Hepatocyte (in vitro differentiated cells): ENCODE data around the gene LDLRAD3. TPM values are rescaled to one million over a fixed set of nuclear protein-coding genes. Genes with fewer than 3 reads are reported as not detected.

Experiments
- DNase-seq: peaks from one replicate; pipeline ENCODE4 v3.0.0-alpha.2; 2016; ENCODE audit warnings: low spot score
- H2AFZ ChIP-seq: fragments of 200-600 bp; sonication (generic); 2 replicates; pipeline ENCODE4 v1.6.0; 2016; ENCODE audit warnings: antibody characterized with exemption, mild to moderate bottlenecking
- H3K27ac ChIP-seq: fragments of 200-600 bp; sonication (generic); 2 replicates; pipeline ENCODE4 v1.5.1; 2016; ENCODE audit warnings: mild to moderate bottlenecking
- H3K27me3 ChIP-seq: fragments of 200-600 bp; sonication (generic); 2 replicates; pipeline ENCODE4 v1.6.1; 2016
- H3K36me3 ChIP-seq: fragments of 200-600 bp; sonication (generic); replicated peaks from 2 replicates; pipeline ENCODE4 v1.5.1; 2016; ENCODE audit warnings: low read depth; ENCODE audit not compliant: insufficient read depth
- H3K4me1 ChIP-seq: fragments of 200-600 bp; sonication (generic); 2 replicates; pipeline ENCODE4 v1.5.1; 2016; ENCODE audit warnings: mild to moderate bottlenecking, moderate library complexity; ENCODE audit not compliant: insufficient read depth
- H3K4me2 ChIP-seq: fragments of 200-600 bp; sonication (generic); 2 replicates; pipeline ENCODE4 v1.6.0; 2016
- H3K4me3 ChIP-seq: fragments of 200-600 bp; sonication (generic); 2 replicates; pipeline ENCODE4 v1.5.1; 2016; ENCODE audit warnings: mild to moderate bottlenecking
- H3K79me2 ChIP-seq: fragments of 200-600 bp; sonication (generic); 2 replicates; pipeline ENCODE4 v1.6.0; 2017; ENCODE audit warnings: mild to moderate bottlenecking
- H3K9me2 ChIP-seq: fragments of 200-600 bp; sonication (generic); replicated peaks from 2 replicates; pipeline ENCODE4 v1.6.0; 2017; ENCODE audit warnings: mild to moderate bottlenecking; ENCODE audit not compliant: insufficient read depth
- H3K9me3 ChIP-seq: fragments of 200-600 bp; sonication (generic); 2 replicates; pipeline ENCODE4 v1.5.1; 2016; ENCODE audit warnings: low read depth, mild to moderate bottlenecking
- H4K20me1 ChIP-seq: fragments of 200-600 bp; sonication (generic); 2 replicates; pipeline ENCODE4 v1.6.0; 2016; ENCODE audit warnings: mild to moderate bottlenecking; ENCODE audit not compliant: insufficient read depth, poor library complexity, severe bottlenecking
- CTCF ChIP-seq: fragments of 200-600 bp; sonication (generic); IDR thresholded peaks from 2 replicates; pipeline ENCODE4 v1.5.1; 2016; ENCODE audit warnings: antibody characterized with exemption, mild to moderate bottlenecking; ENCODE audit not compliant: poor library complexity
- EZH2 ChIP-seq: fragments of 200-600 bp; sonication (generic); IDR thresholded peaks from 2 replicates; pipeline ENCODE4 v1.6.1; 2016; ENCODE audit warnings: antibody characterized with exemption, mild to moderate bottlenecking, borderline replicate concordance
- EZH2phosphoT487 ChIP-seq: fragments of 200-600 bp; sonication (generic); IDR thresholded peaks from one replicate; pipeline ENCODE4 v1.6.1; 2018; ENCODE audit warnings: antibody characterized with exemption, mild to moderate bottlenecking, low read depth, moderate library complexity; ENCODE audit not compliant: unreplicated experiment, severe bottlenecking
- WGBS: methylation state at CpG from one replicate; pipeline ENCODE4 v1.1.6; 2016; ENCODE audit warnings: low lambda C conversion rate; ENCODE audit errors: missing lambda C conversion rate; 5-methylcytosine and 5-hydroxymethylcytosine counted together
- polyA plus RNA-seq: library from polyadenylated mRNA; unstranded; fragments of >200 nt; fragmentation: Nextera tagmentation; extraction: Ambion mirVana; gene quantifications from 2 replicates; pipeline ENCODE4 v1.2.1, GENCODE V29; 2016
- total RNA-seq: library from RNA; depleted of rRNA; stranded (reverse); fragments of >200 nt; gene quantifications from 2 replicates; pipeline ENCODE4 v1.2.3, GENCODE V29; 2014

The LDLRAD3 gene
- total and polyA plus RNA-seq, 2 experiments from 2014 or later: 12.2 TPM

DNA sequence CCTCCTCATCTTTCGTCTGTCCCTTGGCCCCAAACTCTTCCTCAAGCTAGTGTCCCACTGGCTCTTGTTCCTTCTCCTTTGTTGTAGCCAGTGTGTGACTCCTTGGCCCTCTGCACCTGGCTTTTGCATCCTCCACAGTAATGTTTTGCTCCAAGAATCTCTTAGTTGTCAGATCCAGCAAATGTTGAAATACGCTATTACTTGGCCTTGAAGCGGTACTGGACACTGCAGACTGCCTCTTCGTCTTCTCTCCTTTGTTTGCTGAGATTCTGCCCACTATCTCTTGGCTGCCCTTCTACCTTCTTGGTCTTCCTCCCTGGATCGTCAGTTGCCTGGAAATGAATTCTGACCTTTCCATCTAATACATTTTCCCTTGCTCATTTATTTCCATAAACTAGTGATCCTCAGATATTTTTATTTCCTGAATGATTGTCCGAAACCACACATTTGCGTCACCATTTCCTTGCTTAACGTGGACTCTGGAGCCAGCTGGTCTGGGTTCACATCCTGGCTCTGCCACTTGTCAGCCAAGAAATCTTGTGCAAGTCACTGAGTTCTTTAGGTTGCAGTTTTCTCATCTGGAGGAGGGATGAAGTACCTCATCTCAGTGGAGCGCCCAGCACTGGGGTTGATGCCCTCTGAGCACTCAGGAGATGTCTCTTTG lies 113.6 kb downstream of the LDLRAD3 start:
- no peak overlapping the region for H3K4me3 ChIP-seq
- no peaks in the 10 kb centered on the region for H4K20me1 ChIP-seq
- 93% methylated on average over 9 of the region's 9 CpGs for WGBS
- H3K36me3 ChIP-seq: no peaks in the 10 kb centered on the region
- H3K27ac ChIP-seq: no peak overlapping the region
- no peaks in the 10 kb centered on the region for H3K27me3 ChIP-seq
- H3K4me1 ChIP-seq: no peaks in the 10 kb centered on the region
- no peaks in the 10 kb centered on the region for H3K9me2 ChIP-seq
- H2AFZ ChIP-seq: no peak overlapping the region
- no peaks in the 10 kb centered on the region for H3K9me3 ChIP-seq
- no peak for DNase-seq
- TF ChIP-seq CTCF (no peak), EZH2 (no peak), EZH2phosphoT487 (no peak)
- H3K79me2 ChIP-seq: no peaks in the 10 kb centered on the region
- H3K4me2 ChIP-seq: no peak overlapping the region

- WGBS: over 99% methylated on average over 4 of the region's 4 CpGs
Measured at GRCh38 chr11:36059660-36060059, 115.8 kb downstream of the LDLRAD3 start.

GRCh38 chr11:36060926-36061325 lies 117.1 kb downstream of the LDLRAD3 start:
- no peak overlapping the region for H3K27ac ChIP-seq
- 91% methylated on average over 7 of the region's 7 CpGs for WGBS
- DNase-seq: no peak

More at GRCh38 chr11:36059660-36060059, 115.8 kb downstream of the LDLRAD3 start:
- no peak for DNase-seq
- no peak overlapping the region for H3K27ac ChIP-seq
- H3K36me3 ChIP-seq: no peaks in the 10 kb centered on the region
- no peaks in the 10 kb centered on the region for H3K9me2 ChIP-seq
- H3K4me2 ChIP-seq: no peak overlapping the region
- H3K9me3 ChIP-seq: no peaks in the 10 kb centered on the region
- H3K79me2 ChIP-seq: no peaks in the 10 kb centered on the region
- no peaks in the 10 kb centered on the region for H3K27me3 ChIP-seq
- H3K4me3 ChIP-seq: no peak overlapping the region
- no peak overlapping the region for H2AFZ ChIP-seq
- H3K4me1 ChIP-seq: no peaks in the 10 kb centered on the region
- TF ChIP-seq CTCF (no peak), EZH2 (no peak), EZH2phosphoT487 (no peak)
- H4K20me1 ChIP-seq: no peaks in the 10 kb centered on the region

More at GRCh38 chr11:36060926-36061325, 117.1 kb downstream of the LDLRAD3 start:
- Histone ChIP-seq H3K9me3 (no peaks in the 10 kb centered on the region), H2AFZ (no peak overlapping the region), H3K4me2 (no peak overlapping the region), H4K20me1 (no peaks in the 10 kb centered on the region), H3K9me2 (no peaks in the 10 kb centered on the region), H3K4me3 (no peak overlapping the region), H3K79me2 (no peaks in the 10 kb centered on the region), H3K4me1 (no peaks in the 10 kb centered on the region), H3K27me3 (no peaks in the 10 kb centered on the region), H3K36me3 (no peaks in the 10 kb centered on the region)
- TF ChIP-seq CTCF (no peak), EZH2phosphoT487 (no peak)
